HG03025 (cell line): ENCODE measurements around the gene XPNPEP2.

Experiments
- ATAC-seq: cut with Tn5 transposase; IDR thresholded peaks from one replicate; pipeline ENCODE4 v1.9.1; 2021; ENCODE audit warnings: mild to moderate bottlenecking, moderate library complexity; ENCODE audit not compliant: unreplicated experiment, low FRiP score

XPNPEP2 gene

GRCh38 chrX:129793604-129794191 lies 54.9 kb downstream of the XPNPEP2 start:
- ATAC-seq = no peak

- no peak for ATAC-seq
Observed at GRCh38 chrX:129795584-129795983, 56.8 kb downstream of the XPNPEP2 start.

GRCh38 chrX:129797251-129797906 lies 58.6 kb downstream of the XPNPEP2 start:
- no peak for ATAC-seq

- no peak for ATAC-seq
Observed at GRCh38 chrX:129798456-129798855, 59.7 kb downstream of the XPNPEP2 start.

GRCh38 chrX:129798888-129799287 lies 60.1 kb downstream of the XPNPEP2 start:
- no peak for ATAC-seq

- ATAC-seq = no peak
Observed at GRCh38 chrX:129800186-129800585, 61.4 kb downstream of the XPNPEP2 start.

GRCh38 chrX:129802863-129803262 lies 64.1 kb downstream of the XPNPEP2 start:
- ATAC-seq = no peak

- ATAC-seq = no peak
Observed at GRCh38 chrX:129804806-129805205, 66.0 kb downstream of the XPNPEP2 start.

- no peak for ATAC-seq
Observed at GRCh38 chrX:129808158-129808828, 69.5 kb downstream of the XPNPEP2 start.

GRCh38 chrX:129808829-129809796 lies 70.3 kb downstream of the XPNPEP2 start:
- no peak for ATAC-seq

GRCh38 chrX:129813662-129814368 lies 75.0 kb downstream of the XPNPEP2 start:
- no peak for ATAC-seq

GRCh38 chrX:129818123-129818522 lies 79.3 kb downstream of the XPNPEP2 start:
- no peak for ATAC-seq
